GM18498 (cell line): Measurements from ENCODE around the gene MACROD2.

Experiments
- ATAC-seq: cut with Tn5 transposase; IDR thresholded peaks from one replicate; pipeline ENCODE4 v1.9.1; 2021; ENCODE audit warnings: mild to moderate bottlenecking, moderate library complexity; ENCODE audit not compliant: unreplicated experiment

The MACROD2 gene

DNA sequence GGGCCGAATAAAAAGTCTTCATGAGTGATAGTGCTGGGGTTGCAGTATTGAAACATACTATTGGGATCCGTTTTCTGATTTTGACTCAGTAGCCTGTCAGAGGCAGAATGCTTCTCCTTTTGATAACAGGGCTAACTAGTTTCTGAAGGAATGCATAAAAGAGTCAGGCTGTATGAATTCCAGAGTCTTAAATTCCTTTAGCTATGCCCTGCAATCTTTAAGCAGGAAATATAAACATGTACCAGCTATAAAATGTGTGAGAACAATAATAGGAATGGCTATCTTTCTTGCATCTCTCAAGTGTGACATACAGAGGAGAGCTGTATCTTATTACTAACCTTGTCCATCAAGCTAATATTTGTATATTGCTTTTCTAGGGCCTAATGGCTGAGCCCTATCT, 1660.8 kb downstream of the MACROD2 start:
- ATAC-seq, result no peak

DNA sequence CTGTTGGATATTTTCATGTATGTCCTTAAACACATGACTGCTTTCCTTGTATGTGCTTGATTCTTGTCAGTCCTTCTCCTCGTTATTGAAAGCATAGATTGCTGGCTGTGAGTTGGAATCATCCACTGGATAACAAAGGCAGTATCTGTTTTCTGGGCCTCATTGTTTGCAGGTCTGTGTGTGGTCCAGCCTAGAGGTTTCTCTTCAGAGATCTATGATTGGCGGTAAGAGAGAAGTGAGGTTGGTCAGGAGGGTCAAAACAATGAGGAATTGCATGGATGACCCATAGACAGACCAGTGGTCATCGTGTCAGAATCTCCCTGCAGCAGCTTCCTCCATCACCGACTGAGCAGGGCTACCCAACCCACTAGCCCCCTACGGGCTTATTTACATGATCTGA, 1663.0 kb downstream of the MACROD2 start:
- ATAC-seq, result no peak

GRCh38 chr20:15673206-15673605, 1677.9 kb downstream of the MACROD2 start:
- ATAC-seq, result no peak

DNA sequence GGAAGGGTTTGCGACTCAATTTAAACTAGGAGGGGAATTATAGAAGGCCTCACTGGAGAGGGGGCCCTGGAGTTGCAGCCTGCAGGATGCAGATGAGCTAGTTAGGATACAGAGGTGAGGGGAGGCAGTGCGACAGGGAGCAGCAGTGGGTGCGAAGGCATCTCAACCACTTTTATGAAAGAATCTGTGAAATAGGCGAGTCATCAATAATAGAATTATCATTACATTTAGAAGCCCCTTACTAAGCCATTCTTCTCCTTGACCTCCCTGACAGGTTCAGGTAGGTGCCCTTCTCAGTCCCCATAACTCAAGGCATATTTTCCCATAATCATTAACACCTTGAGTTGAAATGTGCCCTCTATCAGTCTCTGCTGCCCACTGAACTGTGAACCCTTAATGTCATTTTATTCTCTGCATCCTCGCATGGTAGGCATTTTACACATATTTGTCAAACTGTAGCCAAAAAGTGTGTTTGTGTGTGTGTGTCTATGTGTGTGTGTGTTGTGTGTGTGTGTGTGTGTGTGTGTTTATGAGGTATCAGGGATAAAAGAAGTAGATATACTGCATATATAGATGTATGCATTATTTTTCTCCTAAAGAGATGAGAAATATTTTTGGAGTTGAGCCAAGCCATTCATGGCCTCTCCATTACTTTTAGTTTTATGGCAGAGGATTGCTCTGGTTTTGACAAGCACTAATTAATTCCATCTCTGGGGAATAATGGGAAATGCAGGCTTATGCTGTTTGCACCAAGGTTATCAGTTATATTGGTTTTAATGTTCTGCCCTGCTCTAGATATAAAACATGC, 1679.1 kb downstream of the MACROD2 start:
- no peak for ATAC-seq

DNA sequence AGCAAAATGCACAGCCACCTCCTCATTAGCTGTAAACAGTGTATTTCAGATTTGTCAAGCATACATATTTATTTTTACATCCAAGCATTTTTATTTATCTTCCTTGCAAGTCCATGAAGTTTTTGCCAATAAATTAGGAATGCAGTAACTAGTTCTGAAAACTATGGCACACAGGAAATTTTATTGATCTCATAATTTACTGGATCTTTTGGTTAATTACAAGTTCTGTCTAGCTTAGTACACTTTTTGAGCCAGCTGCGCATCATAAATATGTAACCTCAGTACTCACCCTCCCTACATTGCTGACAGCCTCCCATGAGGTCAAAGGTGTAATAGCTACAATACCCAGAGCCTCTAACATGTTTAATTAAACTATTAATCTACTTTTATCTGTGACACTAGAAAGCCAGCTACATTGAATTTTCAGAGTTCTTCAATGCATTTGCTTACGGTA, 1679.8 kb downstream of the MACROD2 start:
- ATAC-seq, result no peak

DNA sequence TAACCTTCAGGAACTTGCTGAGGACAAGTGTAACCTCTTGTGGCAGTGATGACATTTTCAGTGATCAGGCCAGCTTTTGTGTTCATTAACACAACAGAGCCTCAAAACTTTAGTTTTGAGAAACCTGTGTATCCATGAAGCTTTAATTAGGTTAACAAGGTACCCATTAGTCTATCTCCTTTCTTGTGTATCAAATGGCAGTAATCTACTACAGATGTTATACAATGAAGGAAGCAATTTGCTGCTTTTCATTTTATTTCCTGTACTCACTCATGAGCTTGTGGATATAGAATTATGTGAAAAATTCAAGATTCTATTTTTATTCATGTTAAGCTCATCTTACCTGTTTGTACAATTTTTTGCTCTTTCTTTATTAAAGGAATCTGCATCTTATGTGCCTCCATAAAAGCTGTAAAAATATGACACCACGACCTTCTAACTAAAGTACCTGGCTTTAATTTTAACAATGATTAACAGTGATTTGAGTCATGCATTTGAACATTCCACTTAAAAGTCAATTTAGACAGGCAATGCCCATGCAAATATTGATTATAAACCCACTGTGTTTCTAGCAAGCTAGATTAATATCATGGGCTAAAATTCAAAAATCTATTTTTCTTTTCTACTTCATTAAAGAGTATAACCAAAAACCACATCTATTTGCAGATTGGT, 1680.6 kb downstream of the MACROD2 start:
- ATAC-seq, result no peak

DNA sequence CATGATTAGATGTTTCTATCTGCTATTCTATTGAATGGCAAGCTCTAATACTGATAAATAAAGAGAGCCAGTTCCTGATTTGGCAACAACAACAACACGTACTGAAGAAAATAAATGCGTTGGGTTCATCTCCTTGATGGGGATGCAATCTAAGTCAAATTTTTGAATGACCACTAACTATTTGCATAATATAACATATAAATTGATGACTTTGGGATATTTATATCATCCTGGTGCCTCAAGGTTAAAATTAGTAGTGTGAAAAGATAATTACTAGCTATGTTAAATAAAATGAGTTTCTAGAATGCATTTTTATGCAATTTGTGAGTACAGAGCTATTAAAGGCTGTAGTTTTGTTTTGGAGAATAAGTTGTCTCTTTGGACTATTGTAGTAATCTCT, 1681.5 kb downstream of the MACROD2 start:
- ATAC-seq, result no peak

- ATAC-seq, result no peak
These were observed 1687.4 kb downstream of the MACROD2 start for GRCh38 chr20:15682690-15683089.

- no peak for ATAC-seq
These were observed 1697.3 kb downstream of the MACROD2 start for GRCh38 chr20:15692570-15692969.

DNA sequence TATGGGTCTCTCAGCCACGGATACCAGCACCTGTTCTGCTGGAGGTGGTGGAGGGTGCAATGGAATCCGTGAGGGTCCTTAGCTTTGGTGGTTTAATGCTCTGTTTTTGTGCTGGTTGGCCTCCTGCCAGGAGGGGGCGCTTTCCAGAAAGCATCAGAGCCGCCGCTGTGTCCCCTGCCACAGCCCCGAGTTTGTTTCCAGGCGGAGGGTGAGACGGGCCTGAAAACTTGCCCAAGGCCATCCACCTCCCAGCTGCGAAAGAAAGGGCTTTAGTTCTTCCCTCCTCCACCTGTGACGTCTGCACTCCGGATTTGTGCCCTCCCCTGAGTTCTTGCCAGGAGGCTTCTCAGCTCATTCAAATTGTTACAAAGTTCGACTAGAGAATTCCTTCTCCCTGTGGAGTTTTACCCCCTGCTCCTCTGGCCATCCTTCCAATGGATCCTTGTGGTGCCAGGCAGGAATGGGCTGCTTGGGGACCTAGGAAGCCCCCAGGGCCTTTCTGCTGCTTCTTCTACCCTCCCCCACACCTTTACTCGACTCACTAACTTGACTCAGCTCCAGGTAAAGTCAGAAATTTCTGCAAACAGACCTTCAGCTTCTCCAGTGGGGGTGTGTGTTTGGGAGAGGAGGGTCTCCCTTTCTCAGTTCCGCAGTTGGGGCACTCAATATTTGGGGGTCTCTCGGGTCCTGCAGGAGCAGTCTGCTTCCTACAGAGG, 1704.3 kb downstream of the MACROD2 start:
- ATAC-seq, result no peak

GRCh38 chr20:15700147-15700765, 1704.9 kb downstream of the MACROD2 start:
- no peak for ATAC-seq

DNA sequence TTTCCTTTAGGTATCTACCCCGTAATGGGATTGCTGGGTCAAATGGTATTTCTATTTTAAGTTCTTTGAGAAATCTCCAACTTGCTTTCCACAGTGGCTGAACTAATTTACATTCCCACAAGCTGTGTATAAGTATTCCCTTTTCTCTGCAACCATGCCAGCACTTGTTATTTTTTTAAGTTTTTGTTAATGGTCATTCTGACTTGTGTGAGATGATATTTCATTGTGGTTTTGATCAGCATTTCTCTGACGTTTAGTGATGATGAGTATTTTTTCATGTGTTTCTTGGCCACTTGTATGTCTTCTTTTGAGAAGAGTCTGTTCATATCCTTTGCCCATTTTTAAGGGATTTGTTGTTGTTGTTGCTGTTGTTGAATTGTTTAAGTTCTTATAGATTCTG, 1706.8 kb downstream of the MACROD2 start:
- ATAC-seq, result no peak

- ATAC-seq, result no peak
These were observed 1708.0 kb downstream of the MACROD2 start for GRCh38 chr20:15703171-15703911.

DNA sequence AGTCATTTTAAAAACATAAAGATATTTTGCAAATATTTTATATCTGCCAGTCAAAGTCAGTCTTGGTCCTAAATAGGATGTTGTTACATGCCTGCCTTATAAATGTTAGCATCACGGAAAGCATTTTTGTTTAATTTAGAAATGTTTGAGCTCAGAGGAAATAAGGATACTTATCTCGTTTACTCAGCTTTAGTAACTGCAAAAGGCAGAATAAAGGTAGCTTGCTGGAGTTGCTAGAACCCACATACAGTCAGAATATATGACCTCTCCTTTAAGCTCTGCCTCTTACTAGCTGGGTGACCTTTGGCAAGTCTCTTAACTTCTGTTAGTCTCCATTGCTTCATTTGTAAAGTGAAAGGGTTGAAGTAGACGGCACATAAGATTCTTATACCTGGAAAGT, 1710.7 kb downstream of the MACROD2 start:
- ATAC-seq, result no peak

DNA sequence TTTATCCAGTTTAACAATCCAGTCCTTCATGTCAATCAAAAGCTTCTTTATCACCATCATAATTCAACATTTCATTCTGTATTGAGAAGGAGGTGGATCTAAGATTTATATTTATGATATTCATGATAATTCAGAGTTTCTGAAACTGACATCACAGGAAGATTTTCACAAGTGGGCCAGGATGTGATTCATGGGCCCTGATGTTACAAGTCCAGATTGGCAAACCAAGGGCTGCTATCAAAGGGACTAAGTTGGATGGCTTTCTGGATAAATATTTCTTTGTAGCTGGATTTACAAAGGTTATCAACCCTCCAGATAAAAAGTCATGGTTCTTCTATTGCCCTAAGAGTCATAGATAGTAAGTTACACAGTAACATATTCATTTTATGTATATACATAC, 1711.4 kb downstream of the MACROD2 start:
- ATAC-seq, result no peak

GRCh38 chr20:15708984-15709598, 1713.8 kb downstream of the MACROD2 start:
- ATAC-seq, result peak; percentile 52

DNA sequence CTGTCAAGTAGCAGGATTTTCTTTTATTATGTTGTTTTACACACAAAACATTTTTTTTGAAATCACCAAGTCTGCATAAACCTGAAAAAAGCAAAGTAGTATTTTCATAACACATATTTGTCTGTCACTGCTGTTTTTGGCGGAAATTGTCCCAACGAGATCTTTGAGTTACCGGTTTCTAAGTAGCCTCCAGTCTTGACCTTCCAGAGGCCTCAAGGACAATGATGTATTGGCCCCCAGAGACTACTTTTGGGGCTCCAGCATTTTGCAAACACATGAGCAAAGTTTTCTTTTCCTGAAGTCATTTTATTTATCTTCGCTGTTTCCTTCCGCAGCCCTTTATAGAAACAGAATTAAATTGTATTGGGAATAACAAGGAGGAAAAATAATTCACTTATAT, 1715.3 kb downstream of the MACROD2 start:
- ATAC-seq, result no peak

DNA sequence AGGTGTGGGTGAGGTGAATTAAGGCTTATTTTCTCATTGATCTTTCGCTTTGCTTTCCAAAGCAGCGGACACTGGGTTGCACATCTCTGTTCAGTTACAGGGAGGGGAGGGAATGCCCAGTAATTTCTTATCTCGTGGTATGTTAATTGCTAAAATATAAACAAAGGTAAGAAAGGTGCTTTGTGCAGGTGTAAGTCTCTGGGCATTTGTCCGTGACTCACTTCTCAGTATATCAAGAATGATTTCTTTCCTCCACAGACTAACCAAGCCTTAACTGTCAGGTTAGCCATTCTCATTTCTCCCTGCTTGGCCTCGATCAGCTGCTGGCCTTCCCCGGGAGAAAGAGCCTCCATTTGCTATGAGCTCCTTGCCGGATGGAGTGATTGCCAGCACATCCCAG, 1715.9 kb downstream of the MACROD2 start:
- ATAC-seq, result no peak

DNA sequence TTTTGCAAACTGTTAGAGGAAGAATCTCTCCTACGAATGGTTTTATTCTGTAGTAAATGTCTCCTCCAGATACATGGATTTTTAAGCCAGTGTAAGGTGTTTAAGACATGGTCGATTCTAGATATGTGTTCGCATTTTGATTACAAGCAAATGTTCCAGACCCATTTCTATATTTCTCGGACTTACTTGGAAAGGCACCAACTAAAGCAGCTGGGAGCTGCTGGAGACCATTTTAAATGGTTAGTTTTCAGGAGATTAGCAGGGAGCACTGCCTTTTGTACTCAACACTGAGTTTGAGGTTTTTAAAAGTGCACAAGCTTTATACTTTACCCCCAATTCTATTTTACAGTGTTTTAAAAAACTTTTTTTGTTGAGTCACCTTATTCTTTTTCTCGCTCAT, 1720.9 kb downstream of the MACROD2 start:
- ATAC-seq, result no peak

DNA sequence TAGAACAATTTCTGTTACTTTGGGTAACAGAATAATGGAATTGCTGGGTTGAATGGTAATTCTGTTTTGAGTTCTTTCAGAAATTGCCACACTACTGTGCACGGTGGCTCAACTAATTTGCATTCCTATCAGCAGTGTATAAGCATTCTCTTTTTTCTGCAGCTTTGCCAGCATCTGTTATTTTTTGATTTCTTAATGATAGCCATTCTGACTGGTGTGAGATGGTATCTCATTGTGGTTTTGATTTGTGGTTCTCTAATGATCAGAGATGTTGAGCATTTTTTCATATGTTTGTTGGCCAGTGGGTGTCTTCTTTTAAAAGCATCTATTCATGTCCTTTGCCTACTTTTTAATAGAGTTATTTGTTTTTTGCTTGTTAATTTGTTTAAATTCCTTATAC, 1731.1 kb downstream of the MACROD2 start:
- ATAC-seq, result no peak
